CD4-positive, alpha-beta T cell treated with Interferon gamma for 1 hour (primary cell): ENCODE data around the gene APIP.

ENCODE experiments used
- DNase-seq: peaks from one replicate; pipeline ENCODE4 v3.0.0-alpha.2; 2020

APIP gene

GRCh38 chr11:34916015-34916842 is at the start of gene APIP, which contains the start of gene PDHX:
TSS of gene APIP (minus strand) at chr11:34916379. CDS start at chr11:34916284, 95 bp downstream.
TSS of gene PDHX (plus strand) at chr11:34916618. CDS start at chr11:34916656, 38 bp downstream.
- peak; percentile 97 for DNase-seq

GRCh38 chr11:34964610-34965331 is 48.6 kb upstream of the APIP start:
- no peak for DNase-seq

GRCh38 chr11:34963351-34963750 is 47.2 kb upstream of the APIP start:
- no peak for DNase-seq

- DNase-seq, result no peak
These were observed 45.9 kb upstream of the APIP start for GRCh38 chr11:34962034-34962433.

- DNase-seq, result no peak
These were observed 44.1 kb upstream of the APIP start for GRCh38 chr11:34960277-34960676.

- DNase-seq, result no peak
These were observed 43.6 kb upstream of the APIP start for GRCh38 chr11:34959770-34960169.

GRCh38 chr11:34957606-34958005 is 41.4 kb upstream of the APIP start:
- no peak for DNase-seq

GRCh38 chr11:34957206-34957605 is 41.0 kb upstream of the APIP start:
- no peak for DNase-seq

GRCh38 chr11:34953955-34954354 is 37.8 kb upstream of the APIP start:
- no peak for DNase-seq

GRCh38 chr11:34948696-34949095 is 32.5 kb upstream of the APIP start:
- no peak for DNase-seq

GRCh38 chr11:34944692-34945091 is 28.5 kb upstream of the APIP start:
- DNase-seq, result no peak

- DNase-seq, result no peak
These were observed 25.5 kb upstream of the APIP start for GRCh38 chr11:34941688-34942087.

- DNase-seq, result no peak
These were observed 24.0 kb upstream of the APIP start for GRCh38 chr11:34940026-34940677.

- no peak for DNase-seq
These were observed 22.4 kb upstream of the APIP start for GRCh38 chr11:34938611-34939010.

- DNase-seq, result no peak
These were observed 20.9 kb upstream of the APIP start for GRCh38 chr11:34936945-34937629.

GRCh38 chr11:34929794-34930763 is 13.9 kb upstream of the APIP start:
- no peak for DNase-seq

- no peak for DNase-seq
These were observed 12.9 kb upstream of the APIP start for GRCh38 chr11:34928960-34929680.

- DNase-seq, result no peak
These were observed 12.2 kb upstream of the APIP start for GRCh38 chr11:34928268-34928959.

GRCh38 chr11:34926831-34927132 is 10.6 kb upstream of the APIP start:
- DNase-seq, result no peak

- DNase-seq, result no peak
These were observed 10.1 kb upstream of the APIP start for GRCh38 chr11:34926101-34926830.
